HG02938 (cell line): Measurements from ENCODE around the gene ZNF652.
A peak's percentile ranks its signal among the peaks of the same experiment; 100 is the strongest.
"Not testable (repeated sequence)": the region's sequence is repeated elsewhere in the genome, so short reads cannot be mapped to it uniquely, and the experiment has no call there.

Experiments
- ATAC-seq: cut with Tn5 transposase; IDR thresholded peaks from one replicate; pipeline ENCODE4 v1.9.1; 2021; ENCODE audit warnings: mild to moderate bottlenecking, moderate library complexity; ENCODE audit not compliant: unreplicated experiment

Gene ZNF652

DNA sequence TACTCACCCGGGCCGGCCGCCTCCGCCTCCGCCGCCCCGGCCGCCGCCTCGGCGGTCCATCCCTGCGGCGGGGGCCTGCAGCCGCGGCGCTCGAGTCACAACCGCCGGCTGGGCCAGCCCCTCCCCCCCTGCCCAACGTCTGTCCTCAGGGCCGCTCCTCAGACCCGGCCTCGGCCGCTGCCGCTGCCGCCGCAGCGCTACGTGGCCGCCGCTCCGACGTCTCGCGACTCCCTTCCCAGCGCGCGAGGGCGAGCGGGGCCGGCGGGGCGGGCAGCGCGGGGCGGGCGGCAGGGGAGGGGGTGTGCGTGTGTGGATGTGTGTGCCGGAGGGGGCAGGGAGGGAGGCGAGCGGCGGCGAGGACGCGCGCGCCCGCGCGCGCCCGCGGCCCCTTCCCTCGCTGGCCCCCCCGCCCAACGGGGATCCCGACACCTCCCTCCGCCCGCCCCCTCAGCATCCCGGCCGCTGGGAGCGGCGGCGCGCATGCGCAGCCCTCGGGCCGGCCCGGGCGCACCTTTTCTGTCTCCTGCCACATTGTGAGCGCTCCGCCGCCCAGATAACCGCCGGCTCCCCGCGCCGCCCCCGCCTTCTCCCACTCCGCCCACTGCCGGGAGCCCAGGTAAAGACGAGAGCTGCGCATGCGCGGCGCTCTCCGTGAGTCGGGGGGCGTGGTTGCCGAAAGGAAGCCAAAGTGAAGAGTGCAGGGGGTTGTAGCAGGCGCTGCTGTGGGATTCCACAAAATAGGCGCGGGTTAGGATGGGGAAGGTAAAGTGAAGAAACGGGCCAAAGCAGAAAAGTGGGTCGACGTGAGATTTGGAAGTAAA, at the start of gene ZNF652:
Gene ZNF652, minus strand, starts transcription at position 349 of the 821 bp plus-strand sequence. CDS start 44,525 bp downstream, outside the sequence.
- peak; percentile 59 for ATAC-seq

DNA sequence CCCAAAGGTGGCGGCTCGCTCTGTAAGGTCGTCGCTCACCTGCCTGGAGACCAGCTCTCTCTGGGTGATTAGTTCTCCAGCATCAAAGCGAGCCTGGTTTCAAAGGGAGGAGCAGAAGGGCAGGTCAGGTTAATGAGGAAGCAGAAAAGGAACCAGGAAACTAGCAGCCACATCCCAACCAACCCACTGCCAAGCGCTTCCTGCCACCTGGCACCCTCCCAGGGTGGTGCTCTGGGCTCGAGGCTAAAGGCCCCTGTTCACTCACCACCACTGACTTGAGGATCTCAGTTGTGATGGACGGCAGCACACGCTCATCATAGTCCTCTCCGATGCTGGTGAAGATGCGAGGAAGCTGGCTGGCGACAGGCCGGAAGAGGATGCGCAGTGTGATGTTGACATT, 47.0 kb upstream of the ZNF652 start:
- no peak for ATAC-seq

DNA sequence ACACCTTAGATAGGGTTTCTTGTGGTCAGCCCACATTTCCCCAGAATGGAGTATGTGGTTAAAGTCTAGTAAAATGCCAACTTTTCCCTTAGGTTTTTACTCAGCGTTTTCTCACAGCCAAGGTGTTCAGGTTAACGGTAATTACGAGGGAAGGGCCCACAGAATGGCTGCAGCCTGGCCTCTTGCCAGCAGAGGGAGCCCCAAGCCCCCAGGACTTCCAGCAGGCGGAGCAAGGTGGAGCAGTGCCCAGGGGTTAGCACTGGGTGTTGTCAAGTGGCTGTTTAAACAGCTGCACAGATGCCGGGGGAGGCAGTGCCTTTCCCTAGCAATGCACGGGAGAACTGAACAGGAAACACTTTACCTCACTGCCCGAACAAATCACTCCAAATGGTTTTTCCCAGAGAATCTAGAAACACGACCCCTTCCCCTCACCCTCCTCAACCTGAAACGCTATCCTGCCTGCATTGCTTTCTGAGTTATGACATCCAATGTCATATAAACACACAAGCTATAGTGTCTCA, 46.0 kb upstream of the ZNF652 start:
- ATAC-seq, result no peak

DNA sequence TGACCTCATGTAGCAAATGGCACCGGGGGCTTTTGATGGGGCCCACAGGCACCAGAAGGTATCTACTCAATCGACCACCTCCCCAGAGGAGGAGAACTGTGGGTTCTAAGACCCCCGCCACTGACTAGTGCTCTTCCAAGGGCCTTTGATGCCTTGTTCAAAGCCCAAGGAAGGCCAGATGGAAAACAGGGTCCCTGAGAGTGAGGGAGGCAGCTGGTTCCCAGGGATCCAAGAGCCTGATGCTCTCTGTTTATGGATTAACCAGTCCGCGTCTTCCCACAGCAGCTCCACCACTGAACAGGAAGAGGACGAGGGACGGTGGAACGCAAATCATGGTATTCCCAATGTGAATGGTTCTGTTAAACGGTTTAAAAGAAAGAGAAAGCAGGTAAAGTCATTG, 45.0 kb upstream of the ZNF652 start:
- no peak for ATAC-seq

DNA sequence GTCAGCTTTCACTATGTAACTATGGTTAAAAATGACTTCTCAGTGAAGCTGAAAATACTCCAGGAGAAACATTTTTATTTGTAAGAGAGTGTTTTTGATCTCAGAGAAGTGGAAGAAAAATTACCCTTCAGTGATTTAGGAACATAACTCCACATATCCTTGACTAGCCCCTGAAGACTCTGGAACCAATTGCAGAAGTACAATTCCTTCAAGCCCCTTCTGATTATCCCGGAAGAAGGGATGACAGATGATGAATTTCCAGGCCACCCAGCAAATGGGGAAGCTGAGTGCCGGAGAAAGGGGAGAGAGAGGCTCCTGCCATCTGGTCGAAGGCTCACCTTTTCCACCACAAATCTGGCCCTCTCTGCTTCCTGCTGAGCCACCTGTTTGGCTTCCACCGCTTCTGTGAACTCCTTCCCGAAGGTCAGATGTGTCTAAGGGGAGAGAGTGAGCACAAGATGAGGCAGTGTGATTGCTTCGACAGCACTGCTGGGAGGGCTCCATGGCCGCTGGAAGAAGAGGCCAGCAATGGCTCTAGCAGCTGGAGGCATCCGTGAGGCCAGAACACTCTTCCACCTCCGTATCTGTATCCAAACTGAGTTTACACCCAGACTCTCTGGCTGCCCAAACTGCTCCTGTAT, 44.5 kb upstream of the ZNF652 start:
- no peak for ATAC-seq

DNA sequence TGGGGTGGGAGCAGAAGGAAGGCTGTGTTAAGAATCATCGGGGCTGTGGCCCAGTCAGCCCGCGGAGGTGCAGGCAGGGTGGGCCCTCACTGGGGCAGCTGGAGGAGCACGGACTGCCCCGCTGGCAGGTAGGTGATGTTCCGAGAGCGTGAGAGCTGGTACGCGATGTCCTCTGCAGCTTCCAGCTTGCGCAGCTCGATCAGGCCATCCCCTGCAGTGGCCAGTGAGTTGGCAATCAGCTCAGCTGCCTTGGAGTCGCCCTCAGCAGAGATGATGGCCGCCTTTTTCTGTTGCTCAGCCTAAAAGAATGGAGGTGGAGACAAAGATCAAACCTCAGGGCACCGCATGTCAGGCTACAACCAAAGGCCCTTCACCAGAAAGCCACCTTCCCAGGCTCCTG, 42.9 kb upstream of the ZNF652 start:
- ATAC-seq, result no peak

DNA sequence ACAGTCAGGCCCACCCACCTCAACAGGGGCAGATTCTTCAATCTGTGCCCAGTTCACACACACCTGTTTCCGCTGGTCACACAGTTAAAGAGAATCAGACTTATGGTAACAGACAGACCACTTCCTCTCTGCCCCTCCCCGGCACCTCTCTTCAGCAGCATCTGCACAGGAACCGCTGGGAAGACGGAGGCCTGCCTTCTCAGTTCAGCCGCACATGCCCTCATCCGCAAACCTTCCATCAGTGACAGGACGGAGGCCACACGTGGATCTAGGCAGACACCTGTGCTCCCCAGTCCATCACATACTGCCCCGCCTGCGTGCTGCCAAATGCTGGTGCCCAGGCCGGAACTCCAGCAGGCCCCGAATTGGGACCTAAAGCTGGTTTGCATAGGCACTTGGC, 42.3 kb upstream of the ZNF652 start:
- no peak for ATAC-seq

DNA sequence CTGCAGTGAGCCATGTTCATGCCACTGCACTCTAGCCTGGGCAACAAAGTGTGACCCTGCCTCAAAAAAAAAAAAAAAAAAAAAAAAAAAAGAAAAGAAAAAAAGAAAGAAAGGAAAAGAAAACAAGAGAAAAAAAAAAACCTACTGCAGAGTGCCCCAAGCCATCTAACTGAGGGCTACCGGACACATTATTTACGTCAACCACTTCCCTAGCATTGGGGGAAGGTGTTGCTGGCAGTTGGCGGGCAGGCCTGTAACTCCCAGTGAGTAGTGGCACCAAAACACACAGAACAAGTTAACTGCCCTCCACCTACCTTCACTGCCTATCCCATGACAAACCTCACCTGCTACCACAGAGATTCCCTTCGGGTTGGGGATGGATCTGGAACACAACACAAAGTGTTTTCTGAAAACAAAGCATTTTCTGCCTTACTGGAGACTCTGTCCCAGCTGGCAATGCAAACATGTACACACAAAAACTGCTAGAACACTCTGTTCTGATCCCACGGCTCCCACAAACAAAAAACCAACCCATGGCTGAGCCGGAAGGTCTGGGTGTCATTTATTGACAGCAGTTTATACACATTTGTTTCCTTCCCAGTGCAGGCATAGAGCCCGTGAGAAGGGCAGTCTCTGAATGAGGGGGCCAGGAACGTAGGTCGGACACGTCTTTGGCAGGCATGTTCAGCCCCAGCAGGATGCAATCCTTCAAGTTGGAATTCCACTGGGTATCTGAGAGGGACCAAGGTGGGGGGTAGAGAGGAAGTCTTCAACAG, 41.7 kb upstream of the ZNF652 start:
- no peak for ATAC-seq

DNA sequence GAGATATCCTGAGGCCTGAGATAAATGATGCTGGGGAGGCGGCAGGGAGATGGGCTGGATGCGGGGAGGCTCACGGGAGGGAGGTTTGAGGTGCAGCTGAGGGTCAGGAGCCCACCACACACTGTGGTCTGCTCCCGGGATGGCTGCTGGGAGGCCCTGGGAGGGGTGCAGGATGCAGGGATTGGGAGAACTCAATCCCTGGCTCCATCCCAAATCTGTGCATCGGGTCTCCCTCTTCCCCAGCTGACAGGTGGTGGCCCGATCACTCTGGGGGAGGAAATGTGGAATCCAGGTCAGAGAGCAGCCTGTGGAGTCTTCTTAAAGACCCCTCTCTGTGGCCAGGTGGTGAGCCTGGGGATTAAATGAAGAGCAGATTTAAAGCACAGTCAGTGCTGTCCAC, 40.7 kb upstream of the ZNF652 start:
- ATAC-seq, result no peak

DNA sequence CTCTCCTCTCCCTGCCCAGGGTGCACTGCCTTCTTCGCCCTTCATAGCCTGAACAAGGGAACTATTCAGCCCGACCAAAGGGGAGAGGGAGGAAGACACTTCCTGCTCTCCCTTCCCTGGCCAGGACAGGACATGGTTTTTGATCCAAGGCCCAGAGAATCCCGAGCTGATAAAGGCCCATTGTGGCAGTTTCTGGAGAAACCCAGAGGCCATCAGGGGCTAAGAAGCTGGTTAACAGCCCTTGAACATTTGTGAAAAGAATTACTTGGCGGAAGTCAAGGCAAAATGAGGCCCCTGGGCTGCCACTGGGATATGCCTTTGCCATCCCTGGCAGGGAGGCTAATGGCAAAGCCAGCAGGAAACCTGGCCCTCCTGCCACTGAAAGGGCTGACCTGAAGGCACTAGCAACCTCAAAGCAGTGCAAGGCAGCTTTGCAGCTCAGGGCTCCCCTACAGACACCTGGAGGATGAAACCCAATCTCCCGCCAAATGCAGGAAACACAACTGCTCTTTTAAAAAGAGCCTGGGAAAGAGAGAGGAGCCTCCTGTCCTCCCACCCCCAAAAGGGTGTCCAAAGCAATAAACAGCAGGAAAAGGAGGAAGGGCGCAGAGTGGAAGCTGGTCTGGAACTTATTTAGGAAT, 40.0 kb upstream of the ZNF652 start:
- no peak for ATAC-seq

DNA sequence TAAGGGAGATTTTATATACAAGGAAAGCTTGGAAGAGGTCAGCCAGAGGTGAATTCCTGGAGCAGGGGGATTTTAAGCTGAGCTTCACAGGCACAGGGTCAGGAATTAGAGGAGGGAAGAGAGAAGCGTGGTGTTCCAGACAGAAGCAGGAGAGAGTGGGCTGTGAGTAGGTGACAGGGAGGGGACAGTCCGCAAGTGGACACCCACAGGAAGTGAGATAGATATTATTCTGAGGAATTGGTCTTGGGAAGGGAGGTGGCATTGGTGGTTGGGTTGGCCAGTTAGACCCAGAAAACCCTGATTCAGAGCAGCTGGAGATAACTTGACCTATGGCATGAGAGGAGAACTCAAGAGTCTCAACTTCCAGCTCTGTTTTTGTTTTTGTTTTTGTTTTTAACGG, 37.9 kb upstream of the ZNF652 start:
- no peak for ATAC-seq

DNA sequence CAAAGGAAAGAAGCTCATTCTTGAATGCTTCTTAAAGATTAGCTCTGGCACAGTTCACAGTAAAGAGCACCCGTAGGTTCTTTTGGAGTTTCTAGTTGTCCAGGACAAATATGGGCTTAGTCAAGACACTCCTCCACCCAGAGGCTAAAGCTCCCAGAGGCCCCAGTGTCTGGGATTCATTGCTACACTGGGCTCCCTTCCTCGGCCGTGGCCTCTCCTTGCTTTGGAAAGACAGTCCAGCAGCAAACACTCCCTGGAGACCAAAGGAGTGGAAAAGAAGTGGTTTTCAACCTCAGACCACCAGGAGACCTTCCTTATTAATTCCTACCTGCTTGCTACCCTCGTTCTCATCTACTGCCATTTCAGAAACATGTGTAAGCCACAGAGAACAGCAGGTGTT, 35.5 kb upstream of the ZNF652 start:
- ATAC-seq, result no peak

DNA sequence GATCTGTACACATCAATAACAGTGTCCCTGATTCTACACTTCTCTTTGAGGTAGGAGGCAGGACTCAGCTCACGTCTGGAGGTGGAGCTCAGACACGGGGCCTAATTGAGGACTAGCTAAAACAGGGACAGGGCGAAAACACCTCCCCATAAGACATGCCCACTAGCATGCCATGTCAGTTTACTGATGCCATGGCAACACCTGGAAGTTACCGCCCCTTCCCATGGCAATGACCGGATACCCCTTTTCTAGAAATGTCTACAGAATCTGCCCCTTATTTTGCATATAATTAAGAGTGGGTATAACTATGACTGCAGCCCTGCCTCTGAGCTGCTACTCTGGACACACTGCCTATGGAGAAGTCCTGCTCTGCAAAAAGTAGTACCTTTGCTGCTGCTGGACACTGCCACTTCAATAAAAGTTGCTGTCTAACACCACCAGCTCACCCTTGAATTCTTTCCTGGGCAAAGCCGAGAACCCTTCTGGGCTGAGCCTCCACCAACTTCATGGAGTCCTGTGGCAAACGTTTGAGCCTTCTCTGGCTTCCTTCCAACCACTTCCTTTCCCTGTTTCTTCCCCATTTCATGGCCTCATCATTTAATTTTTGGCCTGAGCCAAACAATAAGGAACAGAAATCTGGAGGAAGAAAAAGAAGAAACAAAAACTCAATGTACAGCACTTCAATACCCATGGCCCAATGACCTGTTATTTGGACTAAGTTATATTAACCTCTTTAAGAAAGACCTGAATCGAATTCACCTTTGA, 31.6 kb upstream of the ZNF652 start:
- no peak for ATAC-seq

DNA sequence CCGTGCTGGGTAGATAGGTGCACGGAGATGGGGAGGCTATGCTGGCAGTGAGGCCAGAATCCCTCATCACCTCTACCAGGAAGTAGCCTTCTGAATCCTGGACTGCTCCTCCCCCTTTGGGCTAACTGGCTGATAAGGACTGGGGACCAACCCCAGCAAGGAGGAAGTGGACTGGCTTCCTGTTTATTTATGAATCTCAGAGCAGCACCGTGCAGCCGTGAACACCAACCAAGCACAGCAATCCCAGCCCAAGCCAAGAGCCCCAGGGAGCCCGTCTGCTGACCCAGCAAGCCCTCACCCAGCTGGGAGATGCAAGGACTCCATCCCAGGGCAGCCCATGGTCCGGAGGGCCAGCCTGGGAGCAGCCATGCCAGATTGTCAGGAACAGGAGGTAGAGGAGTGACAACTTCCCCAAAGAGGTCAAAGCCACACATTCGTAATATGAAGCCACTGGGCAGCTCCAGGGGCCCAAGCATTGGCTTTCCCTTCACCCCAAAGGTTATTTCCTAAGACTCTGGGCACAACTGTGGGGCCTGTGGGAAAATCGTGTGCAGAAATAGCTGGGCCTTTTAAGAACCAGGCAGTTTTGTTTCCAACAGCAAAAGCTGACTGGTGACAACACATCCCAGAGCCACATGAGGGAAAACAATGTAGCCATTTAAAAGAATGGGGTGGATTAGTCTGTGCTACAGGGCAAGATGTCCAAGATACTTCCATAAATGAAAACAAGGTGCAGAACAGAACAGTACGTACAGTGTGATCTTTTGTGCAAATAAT, 28.7 kb upstream of the ZNF652 start:
- no peak for ATAC-seq

DNA sequence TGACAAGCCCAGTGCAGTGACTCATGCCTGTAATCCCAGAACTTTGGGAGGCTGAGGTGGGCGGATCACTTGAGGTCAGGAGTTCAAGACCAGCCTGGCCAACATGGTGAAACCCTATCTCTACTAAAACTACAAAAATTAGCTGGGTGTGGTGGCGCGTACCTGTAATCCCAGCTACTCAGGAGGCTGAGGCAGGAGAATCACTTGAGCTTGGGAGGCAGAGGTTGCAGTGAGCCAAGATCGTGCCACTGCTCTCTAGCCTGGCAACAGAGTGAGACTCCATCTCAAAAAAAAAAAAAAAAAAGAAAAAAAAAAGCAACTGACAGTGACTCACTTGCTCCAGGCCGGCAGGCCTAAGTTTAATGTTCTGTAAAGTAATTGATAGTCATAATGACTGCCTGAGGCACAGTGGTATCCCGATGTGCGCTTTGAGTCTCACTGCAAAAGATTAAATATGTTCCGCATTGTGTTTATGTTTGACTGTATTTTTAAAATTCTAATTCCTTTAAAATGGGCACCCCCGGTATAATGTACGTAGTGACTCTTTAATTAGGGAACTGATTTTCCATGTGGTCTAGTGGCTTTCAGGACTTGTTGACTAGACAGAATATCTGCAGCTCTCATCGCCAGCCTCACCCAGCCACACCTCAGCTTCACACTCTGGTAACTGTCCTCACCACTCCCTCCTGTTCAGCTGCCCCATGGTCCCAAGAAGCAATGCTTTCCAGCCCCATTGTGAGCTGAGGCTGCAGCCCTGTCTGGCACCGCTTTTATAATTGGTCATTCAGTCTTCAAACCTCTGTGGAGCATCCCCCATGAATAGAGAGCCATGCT, 27.7 kb upstream of the ZNF652 start:
- ATAC-seq, result not testable (repeated sequence)

DNA sequence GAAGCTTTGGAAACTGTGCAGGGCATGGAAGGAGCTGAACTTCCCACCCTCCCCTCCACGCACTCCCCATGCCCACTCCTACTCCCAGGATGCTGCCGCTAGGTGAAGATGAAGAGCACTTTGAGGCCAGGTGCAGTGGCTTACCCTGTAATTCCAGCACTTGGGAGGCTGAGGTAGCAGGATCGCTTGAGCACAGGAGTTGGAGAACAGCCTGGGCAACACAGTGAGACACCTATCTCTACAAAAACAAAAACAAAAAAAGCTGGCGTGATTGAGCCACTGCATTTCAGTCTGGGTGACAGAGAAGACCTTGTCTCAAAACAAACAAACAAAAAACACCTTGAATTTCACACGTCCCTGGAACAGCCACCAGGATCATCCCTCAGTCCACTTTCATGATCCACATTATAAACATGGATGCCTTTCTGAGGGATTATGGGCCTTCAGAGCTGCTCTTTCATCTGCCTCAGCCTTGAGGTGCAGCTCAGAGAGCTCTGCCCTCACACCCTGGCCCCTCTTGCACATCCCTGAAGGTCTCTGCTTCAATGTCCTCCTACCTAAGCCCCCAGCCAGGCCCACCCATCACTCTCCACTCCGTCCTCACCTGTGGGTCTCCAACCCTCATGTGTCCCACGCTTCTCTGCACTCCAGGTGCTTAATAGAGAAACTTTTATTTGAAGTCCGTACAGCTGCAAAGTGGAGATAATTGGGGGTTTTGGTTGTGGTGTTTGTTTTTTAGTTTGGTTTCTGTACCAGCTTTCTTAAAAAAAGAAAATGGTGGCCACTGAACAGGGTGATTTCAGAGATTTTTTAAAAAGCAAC, 26.9 kb upstream of the ZNF652 start:
- ATAC-seq, result no peak

DNA sequence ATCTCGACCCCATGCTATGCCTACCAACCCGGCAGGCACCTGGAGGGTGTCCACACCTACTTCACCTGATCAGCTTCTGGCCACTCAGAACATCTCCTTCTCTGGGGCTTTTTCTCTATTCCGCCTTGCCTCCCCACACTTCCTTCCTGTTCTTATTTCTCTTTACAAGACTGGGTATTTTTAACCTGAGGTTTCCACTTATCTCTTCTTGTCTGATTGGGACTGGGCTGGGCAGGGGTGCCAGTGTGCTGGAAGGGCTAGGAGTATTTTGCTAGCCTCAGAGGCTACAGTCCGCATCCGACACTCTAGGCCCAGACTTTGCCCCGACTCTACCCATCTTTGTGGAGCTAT, 26.2 kb upstream of the ZNF652 start:
- no peak for ATAC-seq
